MM.1S (cell line): Measurements from ENCODE around the gene SERPINI1.

ENCODE experiments used
- DNase-seq: peaks from one replicate; pipeline ENCODE4 v3.0.0-alpha.2; 2015
- H2AFZ ChIP-seq: fragments of 300-600 bp; sonication (generic); 2 replicates; pipeline ENCODE4 v1.6.0; 2016; ENCODE audit warnings: antibody characterized with exemption, low read length
- H3F3A ChIP-seq: fragments of 300-600 bp; sonication (generic); 2 replicates; pipeline ENCODE4 v1.6.1; 2016; ENCODE audit warnings: mild to moderate bottlenecking, antibody characterized with exemption, low read length, moderate library complexity, mixed read lengths; ENCODE audit not compliant: insufficient read depth
- H3K27ac ChIP-seq: fragments of 300-600 bp; sonication (generic); 2 replicates; pipeline ENCODE4 v1.5.1; 2016; ENCODE audit warnings: mild to moderate bottlenecking, low read length
- H3K27me3 ChIP-seq: fragments of 300-600 bp; sonication (generic); replicated peaks from 2 replicates; pipeline ENCODE4 v1.6.0; 2016; ENCODE audit warnings: low read length; ENCODE audit not compliant: insufficient read depth
- H3K36me3 ChIP-seq: fragments of 300-600 bp; sonication (generic); replicated peaks from 2 replicates; pipeline ENCODE4 v1.6.1; 2016; ENCODE audit warnings: mild to moderate bottlenecking, low read length, mixed read lengths; ENCODE audit not compliant: insufficient read depth
- H3K4me1 ChIP-seq: fragments of 300-600 bp; sonication (generic); 2 replicates; pipeline ENCODE4 v1.6.1; 2016; ENCODE audit warnings: low read length, mixed read lengths
- H3K4me2 ChIP-seq: fragments of 300-600 bp; sonication (generic); 2 replicates; pipeline ENCODE4 v1.6.0; 2016; ENCODE audit warnings: low read depth, low read length
- H3K4me3 ChIP-seq: fragments of 300-600 bp; sonication (generic); 2 replicates; pipeline ENCODE4 v1.5.1; 2016; ENCODE audit warnings: low read length, mixed read lengths
- H3K79me2 ChIP-seq: fragments of 300-600 bp; sonication (generic); 2 replicates; pipeline ENCODE4 v1.6.1; 2016; ENCODE audit warnings: mixed run types, low read length, mixed read lengths
- H3K9ac ChIP-seq: fragments of 300-600 bp; sonication (generic); 2 replicates; pipeline ENCODE4 v1.6.1; 2016; ENCODE audit warnings: low read length, mixed read lengths
- H3K9me2 ChIP-seq: fragments of 300-600 bp; sonication (generic); replicated peaks from 2 replicates; pipeline ENCODE4 v1.6.1; 2016; ENCODE audit warnings: mild to moderate bottlenecking, low read length, mixed read lengths; ENCODE audit not compliant: insufficient read depth
- H3K9me3 ChIP-seq: fragments of 300-600 bp; sonication (generic); replicated peaks from 2 replicates; pipeline ENCODE4 v1.6.1; 2016; ENCODE audit warnings: mild to moderate bottlenecking, low read length, mixed read lengths; ENCODE audit not compliant: insufficient read depth
- H4K20me1 ChIP-seq: fragments of 300-600 bp; sonication (generic); 2 replicates; pipeline ENCODE4 v1.6.1; 2016; ENCODE audit warnings: mild to moderate bottlenecking, low read length, moderate library complexity, mixed read lengths; ENCODE audit not compliant: insufficient read depth
- EZH2 ChIP-seq: fragments of 300-600 bp; sonication (generic); optimal IDR thresholded peaks from 2 replicates; pipeline ENCODE3; 2017; ENCODE audit warnings: low read depth, mild to moderate bottlenecking, antibody characterized with exemption, low read length, mixed read lengths
- EZH2phosphoT487 ChIP-seq: fragments of 300-600 bp; sonication (generic); IDR thresholded peaks from 2 replicates; pipeline ENCODE4 v1.6.1; 2018; ENCODE audit warnings: antibody characterized with exemption, low read length
- TF ChIP-seq, protein P1 (sequence below): fragments of 300-600 bp; sonication (generic); IDR thresholded peaks from 2 replicates; pipeline ENCODE4 v1.5.1; 2016; ENCODE audit warnings: antibody characterized with exemption, low read length, mixed read lengths

SERPINI1 gene

DNA sequence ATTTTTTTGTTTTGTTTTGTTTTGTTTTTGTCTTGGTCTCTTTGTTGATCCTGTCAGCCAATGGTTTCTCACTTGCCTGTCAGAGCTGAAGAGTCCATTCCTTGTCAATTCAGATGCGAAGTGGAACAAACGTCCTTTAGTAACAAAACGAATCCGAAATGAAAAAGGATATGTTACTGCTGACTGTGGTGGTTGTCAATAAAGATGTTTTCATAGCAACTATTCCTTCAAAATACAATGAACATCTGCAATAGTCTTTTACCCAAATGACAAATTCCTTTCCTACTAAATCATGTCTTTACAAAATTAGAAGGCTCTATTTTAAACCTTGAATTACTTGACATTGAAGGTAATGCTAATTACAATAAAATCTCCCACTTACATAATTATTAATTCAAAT lies 134.7 kb downstream of the SERPINI1 start:
- H2AFZ ChIP-seq: no peak overlapping the region
- no peaks in the 10 kb centered on the region for H3K9me2 ChIP-seq
- no peaks in the 10 kb centered on the region for H3K4me1 ChIP-seq
- no peaks in the 10 kb centered on the region for H3K79me2 ChIP-seq
- H3K4me2 ChIP-seq: no peak overlapping the region
- H3K9ac ChIP-seq: no peak overlapping the region
- no peak overlapping the region for H3K27ac ChIP-seq
- no peaks in the 10 kb centered on the region for H3K27me3 ChIP-seq
- no peak for DNase-seq
- no peaks in the 10 kb centered on the region for H4K20me1 ChIP-seq
- TF ChIP-seq EZH2phosphoT487 (no peak), EZH2 (no peak)
- TF ChIP-seq, protein P1, sequence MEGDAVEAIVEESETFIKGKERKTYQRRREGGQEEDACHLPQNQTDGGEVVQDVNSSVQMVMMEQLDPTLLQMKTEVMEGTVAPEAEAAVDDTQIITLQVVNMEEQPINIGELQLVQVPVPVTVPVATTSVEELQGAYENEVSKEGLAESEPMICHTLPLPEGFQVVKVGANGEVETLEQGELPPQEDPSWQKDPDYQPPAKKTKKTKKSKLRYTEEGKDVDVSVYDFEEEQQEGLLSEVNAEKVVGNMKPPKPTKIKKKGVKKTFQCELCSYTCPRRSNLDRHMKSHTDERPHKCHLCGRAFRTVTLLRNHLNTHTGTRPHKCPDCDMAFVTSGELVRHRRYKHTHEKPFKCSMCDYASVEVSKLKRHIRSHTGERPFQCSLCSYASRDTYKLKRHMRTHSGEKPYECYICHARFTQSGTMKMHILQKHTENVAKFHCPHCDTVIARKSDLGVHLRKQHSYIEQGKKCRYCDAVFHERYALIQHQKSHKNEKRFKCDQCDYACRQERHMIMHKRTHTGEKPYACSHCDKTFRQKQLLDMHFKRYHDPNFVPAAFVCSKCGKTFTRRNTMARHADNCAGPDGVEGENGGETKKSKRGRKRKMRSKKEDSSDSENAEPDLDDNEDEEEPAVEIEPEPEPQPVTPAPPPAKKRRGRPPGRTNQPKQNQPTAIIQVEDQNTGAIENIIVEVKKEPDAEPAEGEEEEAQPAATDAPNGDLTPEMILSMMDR: no peak
- no peaks in the 10 kb centered on the region for H3F3A ChIP-seq
- H3K9me3 ChIP-seq: no peaks in the 10 kb centered on the region
- no peak overlapping the region for H3K4me3 ChIP-seq
- no peaks in the 10 kb centered on the region for H3K36me3 ChIP-seq

GRCh38 chr3:167870759-167871158 lies 135.2 kb downstream of the SERPINI1 start:
- H3K27ac ChIP-seq: no peak overlapping the region
- DNase-seq: no peak
- H3K4me2 ChIP-seq: no peak overlapping the region
- no peak overlapping the region for H3K9ac ChIP-seq
- H3K9me2 ChIP-seq: no peaks in the 10 kb centered on the region
- H3K36me3 ChIP-seq: no peaks in the 10 kb centered on the region
- H3K9me3 ChIP-seq: no peaks in the 10 kb centered on the region
- H3K27me3 ChIP-seq: no peaks in the 10 kb centered on the region
- H3K79me2 ChIP-seq: no peaks in the 10 kb centered on the region
- no peak overlapping the region for H3K4me3 ChIP-seq
- no peak overlapping the region for H2AFZ ChIP-seq
- no peaks in the 10 kb centered on the region for H3K4me1 ChIP-seq
- TF ChIP-seq, protein P1: no peak
- TF ChIP-seq EZH2: no peak
- no peak for TF ChIP-seq EZH2phosphoT487
- no peaks in the 10 kb centered on the region for H4K20me1 ChIP-seq
- no peaks in the 10 kb centered on the region for H3F3A ChIP-seq

DNA sequence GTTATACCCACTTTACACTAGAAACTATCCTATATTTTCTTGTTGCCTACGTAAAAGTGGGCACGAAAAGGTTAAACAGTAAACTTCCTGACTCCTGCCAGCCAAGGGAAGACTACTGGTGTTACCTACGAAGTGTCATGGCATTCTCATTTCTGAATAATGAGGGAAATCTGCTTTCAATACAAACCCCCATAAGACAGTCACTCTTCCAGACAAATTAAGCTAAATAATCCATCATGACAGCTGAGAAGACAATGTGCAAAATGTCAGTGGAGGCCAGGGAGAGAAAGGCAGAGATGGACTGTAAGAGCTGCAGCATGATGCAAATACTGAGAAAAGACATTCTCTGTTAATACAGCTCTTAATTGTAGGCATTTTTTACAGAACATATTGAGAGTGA lies 136.5 kb downstream of the SERPINI1 start:
- Histone ChIP-seq H3K27ac (no peak overlapping the region), H3K4me1 (no peaks in the 10 kb centered on the region), H3K9me3 (no peaks in the 10 kb centered on the region), H3K4me2 (no peak overlapping the region), H4K20me1 (no peaks in the 10 kb centered on the region), H3K9ac (no peak overlapping the region), H3F3A (no peaks in the 10 kb centered on the region), H3K9me2 (no peaks in the 10 kb centered on the region), H3K79me2 (no peaks in the 10 kb centered on the region), H2AFZ (no peak overlapping the region), H3K36me3 (no peaks in the 10 kb centered on the region), H3K4me3 (no peak overlapping the region), H3K27me3 (no peaks in the 10 kb centered on the region)
- TF ChIP-seq EZH2phosphoT487 (no peak), EZH2 (no peak)
- TF ChIP-seq, protein P1: no peak
- DNase-seq: no peak
